Transverse colon (tissue), 4 donors: Measurements from ENCODE around the gene CYP4F3. TPM values are rescaled to one million over a fixed set of nuclear protein-coding genes. Genes with fewer than 3 reads are reported as not detected.

Experiments
- DNase-seq: peaks from one replicate; pipeline ENCODE4 v3.0.0-alpha.2; 2019
- H3K27ac ChIP-seq, 4 donors: fragments of 200-600 bp; sonication (generic); 2 replicates each; pipeline ENCODE4 v1.5.1; 2016 to 2018; ENCODE audit warnings: inconsistent platforms in 4 of 4
- H3K27me3 ChIP-seq: fragments of 200-600 bp; sonication (generic); 2 replicates; pipeline ENCODE4 v1.5.1; 2017; ENCODE audit warnings: inconsistent platforms
- H3K36me3 ChIP-seq, 4 donors: fragments of 200-600 bp; sonication (generic); 2 replicates each; pipeline ENCODE4 v1.5.1; 2017 to 2019; ENCODE audit warnings: inconsistent platforms in 4 of 4
- H3K4me1 ChIP-seq, 4 donors: fragments of 200-600 bp; sonication (generic); 2 replicates each; pipeline ENCODE4 v1.5.1; 2017 to 2020; ENCODE audit warnings: inconsistent platforms in 4 of 4
- H3K4me3 ChIP-seq, 4 donors: fragments of 200-600 bp; sonication (generic); 1 replicate in 1 of 4; 2 replicates in 3 of 4; pipeline versions ENCODE4 v1.5.1 to v1.6.1; 2017 to 2019; ENCODE audit warnings: inconsistent platforms in 4 of 4
- H3K9me3 ChIP-seq, 2 donors: fragments of 200-600 bp; sonication (generic); 2 replicates each; pipeline ENCODE4 v1.5.1; 2017 to 2019; ENCODE audit warnings: inconsistent platforms in 2 of 2
- CTCF ChIP-seq, 5 experiments: fragments of 200-600 bp in 3 of 5; fragments of 450-650 bp in 2 of 5; sonication (generic) in 3 of 5; IDR thresholded peaks; 1 replicate in 2 of 5; 2 replicates in 3 of 5; pipeline ENCODE4 v1.5.1; 2016 to 2017; ENCODE audit warnings: antibody characterized with exemption in 5 of 5, inconsistent platforms in 3 of 5, mild to moderate bottlenecking in 2 of 5, moderate library complexity in 1 of 5
- EP300 ChIP-seq: sonication (generic); formaldehyde crosslinking; IDR thresholded peaks from one replicate; pipeline ENCODE4 v1.6.1; 2017; ENCODE audit warnings: antibody characterized with exemption, low read depth
- POLR2A ChIP-seq: fragments of 450-650 bp; IDR thresholded peaks from one replicate; pipeline ENCODE4 v1.6.1; 2016; ENCODE audit warnings: antibody characterized with exemption, mild to moderate bottlenecking, moderate library complexity
- POLR2AphosphoS5 ChIP-seq, 3 donors: sonication (generic); formaldehyde crosslinking; IDR thresholded peaks; one replicate each; pipeline ENCODE4 v1.6.1; 2016; ENCODE audit warnings: antibody characterized with exemption in 3 of 3
- WGBS, 2 donors: methylation state at CpG; one replicate each; pipeline ENCODE4 v1.1.5; 2018; ENCODE audit warnings: low coverage in 1 of 2; 5-methylcytosine and 5-hydroxymethylcytosine counted together
- in situ Hi-C, 4 donors: fragments of 200-750 bp; cut with MboI; loops; one replicate each; pipeline versions ENCODE4 v1.15.0 to v1.15.1; 2017; ENCODE audit warnings: low sequenced_read_pairs in 3 of 4, low pct_ligation_motif_present in 1 of 4, low pct_unique_long_range_greater_than_20kb in 1 of 4
- intact Hi-C: fragments of 100-400 bp; cut with DNase I; formaldehyde crosslinking; loops from one replicate; pipeline ENCODE4 v1.15.1; 2023; ENCODE audit warnings: low total_unique reads
- total RNA-seq, 4 donors: library from RNA; depleted of rRNA; stranded (reverse); fragments of >200 nt; gene quantifications; one replicate each; pipeline ENCODE4 v1.1.0, GENCODE V29; 2016

The CYP4F3 gene
- total RNA-seq, 4 donors from 2014 or later: 12.4 to 22.7 (median 16.2) TPM

GRCh38 chr19:15683411-15683810 is 42.7 kb downstream of the CYP4F3 start:
- in situ Hi-C loops: no loop called here
- Histone ChIP-seq H3K36me3 (peaks cover 0 to 54% (median 21%) of the 10 kb centered on the region in 4 donors), H3K4me1 (no peaks in the 10 kb centered on the region), H3K4me3 (no peak overlapping the region), H3K27ac (no peak overlapping the region), H3K27me3 (no peaks in the 10 kb centered on the region), H3K9me3 (peaks cover 0 to 5% of the 10 kb centered on the region in 2 donors)
- intact Hi-C loops: no loop called here
- TF ChIP-seq POLR2A: no peak
- TF ChIP-seq POLR2AphosphoS5 (IDR thresholded peaks at IDR 0.05): no peak
- TF ChIP-seq CTCF (IDR thresholded peaks at IDR 0.05): no peak
- no peak for TF ChIP-seq EP300
- no peak for DNase-seq
- WGBS, 2 donors: 94% methylated on average over 10 of the region's 10 CpGs; no CpG with 5 or more reads in 1 of the 2 donors

- no peak for DNase-seq
- TF ChIP-seq POLR2AphosphoS5 (IDR thresholded peaks at IDR 0.05) (no peak), CTCF (IDR thresholded peaks at IDR 0.05) (no peak), EP300 (no peak), POLR2A (no peak)
Observed at GRCh38 chr19:15684828-15685227, 44.1 kb downstream of the CYP4F3 start.

GRCh38 chr19:15696654-15697194 is 56.0 kb downstream of the CYP4F3 start:
- 87 to 100% methylated on average over 2 to 19 of the region's 19 CpGs for WGBS, 2 donors
- Histone ChIP-seq H3K27ac (no peak overlapping the region), H3K9me3 (peaks cover 0 to 3% of the 10 kb centered on the region in 2 donors), H3K4me3 (no peak overlapping the region), H3K27me3 (no peaks in the 10 kb centered on the region), H3K36me3 (peaks cover 0 to 6% (median 0%) of the 10 kb centered on the region in 4 donors), H3K4me1 (peaks cover 0 to 4% (median under 1%) of the 10 kb centered on the region in 4 donors)
- in situ Hi-C loops (no loop called here), intact Hi-C loops (no loop called here)
- no peak for TF ChIP-seq POLR2AphosphoS5 (IDR thresholded peaks at IDR 0.05)
- no peak for TF ChIP-seq POLR2A
- no peak for TF ChIP-seq EP300
- TF ChIP-seq CTCF (IDR thresholded peaks at IDR 0.05): no peak
- DNase-seq: no peak

More at GRCh38 chr19:15684828-15685227, 44.1 kb downstream of the CYP4F3 start:
- in situ Hi-C loops (no loop called here), intact Hi-C loops (no loop called here)
- H3K27ac ChIP-seq: no peak overlapping the region
- H3K4me3 ChIP-seq: no peak overlapping the region
- WGBS, 2 donors: 58% methylated on average over 9 of the region's 9 CpGs; no CpG with 5 or more reads in 1 of the 2 donors
- H3K27me3 ChIP-seq: no peaks in the 10 kb centered on the region
- peaks cover 0 to 56% (median 22%) of the 10 kb centered on the region in 4 donors for H3K36me3 ChIP-seq
- peaks cover 0 to 6% of the 10 kb centered on the region in 2 donors for H3K9me3 ChIP-seq
- no peaks in the 10 kb centered on the region for H3K4me1 ChIP-seq

DNA sequence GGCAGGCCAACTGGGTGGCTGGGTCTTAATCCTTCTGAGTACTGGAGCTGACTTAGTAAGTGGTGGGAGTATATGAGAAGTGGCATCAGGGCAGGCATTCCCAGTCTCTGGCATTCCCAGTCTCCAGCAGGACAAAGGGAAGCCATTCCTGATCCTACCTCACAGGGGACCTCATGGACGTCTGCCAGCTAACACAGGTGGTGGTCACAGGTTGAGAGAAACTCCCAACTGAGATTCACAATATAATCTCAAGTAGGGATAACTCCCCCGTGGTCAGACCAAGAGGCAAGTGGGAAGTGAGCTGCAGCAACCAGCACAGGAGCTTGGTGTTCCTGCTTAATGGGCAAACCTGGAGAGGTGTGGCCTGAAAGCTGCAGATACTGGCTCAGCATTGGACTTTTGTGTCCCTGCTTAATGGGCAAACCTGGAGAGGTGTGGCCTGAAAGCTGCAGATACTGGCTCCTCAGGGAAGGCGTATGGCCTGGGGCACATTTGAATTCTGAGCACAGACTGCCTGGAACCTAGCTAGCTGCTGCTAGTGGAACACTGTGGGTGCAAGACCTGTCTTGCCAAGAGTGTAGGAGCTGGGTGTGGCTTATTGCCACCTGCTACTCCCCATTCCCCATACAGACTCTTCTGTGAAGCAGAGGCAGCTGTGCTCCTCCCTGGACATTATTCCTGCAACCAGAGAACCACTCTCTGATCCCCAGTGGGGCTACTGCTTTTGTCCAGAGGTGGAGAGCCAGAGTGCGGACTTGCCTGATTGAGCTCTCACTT is 61.2 kb downstream of the CYP4F3 start:
- Histone ChIP-seq H3K36me3 (peaks cover 0 to 6% (median 0%) of the 10 kb centered on the region in 4 donors), H3K27me3 (no peaks in the 10 kb centered on the region), H3K27ac (peak overlapping the region; percentile 74 to 84 (median 78)), H3K4me3 (no peak overlapping the region), H3K4me1 (peaks cover 12 to 24% (median 18%) of the 10 kb centered on the region in 4 donors), H3K9me3 (no peaks in the 10 kb centered on the region)
- no peak for TF ChIP-seq EP300
- TF ChIP-seq POLR2AphosphoS5 (IDR thresholded peaks at IDR 0.05): peak in 1 of 3 donors; percentile 31
- TF ChIP-seq CTCF (IDR thresholded peaks at IDR 0.05): no peak
- peak; percentile 55 for DNase-seq
- in situ Hi-C loops (no loop called here), intact Hi-C loops (no loop called here)
- 20 to 33% methylated on average over 1 to 4 of the region's 4 CpGs for WGBS, 2 donors
